Neuronal stem cell (in vitro differentiated cells): ENCODE results near the gene BABAM2.
A peak's percentile ranks its signal among the peaks of the same experiment; 100 is the strongest.

ENCODE experiments used
- DNase-seq: peaks from one replicate; pipeline ENCODE4 v3.0.0-alpha.2; 2013; ENCODE audit warnings: low spot score
- H2AFZ ChIP-seq: one replicate; pipeline ENCODE4 v1.6.1; 2013; ENCODE audit warnings: mild to moderate bottlenecking, low read length, inconsistent platforms
- H2AK5ac ChIP-seq: 2 replicates; pipeline ENCODE4 v1.6.1; 2013; ENCODE audit warnings: low read depth, mild to moderate bottlenecking, inconsistent platforms, low read length, moderate library complexity, mixed read lengths
- H2BK120ac ChIP-seq: 2 replicates; pipeline ENCODE4 v1.6.1; 2013; ENCODE audit warnings: low read depth, mild to moderate bottlenecking, inconsistent platforms, low read length, moderate library complexity, mixed read lengths
- H2BK12ac ChIP-seq: one replicate; pipeline ENCODE4 v1.6.1; 2013; ENCODE audit warnings: low read length, inconsistent platforms
- H2BK15ac ChIP-seq: 2 replicates; pipeline ENCODE4 v1.6.1; 2013; ENCODE audit warnings: mild to moderate bottlenecking, low read length, inconsistent platforms, mixed read lengths
- H2BK5ac ChIP-seq: one replicate; pipeline ENCODE4 v1.6.1; 2013; ENCODE audit warnings: inconsistent platforms, mild to moderate bottlenecking, low read length, moderate library complexity
- H3K14ac ChIP-seq: one replicate; pipeline ENCODE4 v1.6.1; 2013; ENCODE audit warnings: low read length, inconsistent platforms
- H3K18ac ChIP-seq: 2 replicates; pipeline ENCODE4 v1.6.1; 2013; ENCODE audit warnings: low read length, inconsistent platforms
- H3K23ac ChIP-seq: 2 replicates; pipeline ENCODE4 v1.6.1; 2013; ENCODE audit warnings: low read depth, mild to moderate bottlenecking, mixed read lengths, low read length, inconsistent platforms; ENCODE audit not compliant: poor library complexity
- H3K27ac ChIP-seq: replicated peaks from 3 replicates; pipeline ENCODE4 v1.5.1; 2013; ENCODE audit warnings: low read length, inconsistent platforms
- H3K27me3 ChIP-seq, 3 experiments: 2 replicates each; pipeline ENCODE4 v1.6.1; 2013; ENCODE audit warnings: low read length in 3 of 3, mild to moderate bottlenecking in 2 of 3, inconsistent platforms in 1 of 3, low read depth in 1 of 3, mixed read lengths in 1 of 3, moderate library complexity in 1 of 3; ENCODE audit not compliant: control insufficient read depth in 3 of 3, insufficient read depth in 3 of 3
- H3K36me3 ChIP-seq, 2 donors: replicated peaks in 1 of 2; 2 replicates each; pipeline ENCODE4 v1.6.1; 2013; ENCODE audit warnings: low read length in 2 of 2; ENCODE audit not compliant: control insufficient read depth in 2 of 2, insufficient read depth in 2 of 2
- H3K4ac ChIP-seq: 2 replicates; pipeline ENCODE4 v1.6.1; 2013; ENCODE audit warnings: inconsistent platforms, mild to moderate bottlenecking, low read length, moderate library complexity
- H3K4me1 ChIP-seq, 2 donors: 1 replicate in 1 of 2; 2 replicates in 1 of 2; pipeline ENCODE4 v1.6.1; 2013; ENCODE audit warnings: low read length in 2 of 2, low read depth in 1 of 2; ENCODE audit not compliant: control insufficient read depth in 2 of 2, insufficient read depth in 1 of 2
- H3K4me2 ChIP-seq: one replicate; pipeline ENCODE4 v1.6.1; 2013; ENCODE audit warnings: mild to moderate bottlenecking, low read length, inconsistent platforms; ENCODE audit not compliant: insufficient read depth, poor library complexity, severe bottlenecking
- H3K4me3 ChIP-seq, 2 donors: 2 replicates each; pipeline ENCODE4 v1.5.1; 2013; ENCODE audit warnings: low read length in 2 of 2, mild to moderate bottlenecking in 2 of 2, inconsistent platforms in 1 of 2, moderate library complexity in 1 of 2
- H3K79me1 ChIP-seq: one replicate; pipeline ENCODE4 v1.6.1; 2013; ENCODE audit warnings: low read depth, mild to moderate bottlenecking, inconsistent platforms, low read length, moderate library complexity
- H3K9ac ChIP-seq: one replicate; pipeline ENCODE4 v1.6.1; 2013; ENCODE audit warnings: mild to moderate bottlenecking, low read depth, low read length, inconsistent platforms; ENCODE audit not compliant: poor library complexity
- H3K9me3 ChIP-seq, 2 donors: replicated peaks in 1 of 2; 2 replicates each; pipeline versions ENCODE3 to v1.6.1; 2013; ENCODE audit warnings: low read length in 2 of 2, mild to moderate bottlenecking in 2 of 2, inconsistent platforms in 1 of 2, low read depth in 1 of 2, mixed read lengths in 1 of 2, moderate library complexity in 1 of 2; ENCODE audit not compliant: control insufficient read depth in 2 of 2, insufficient read depth in 1 of 2
- H4K8ac ChIP-seq: one replicate; pipeline ENCODE4 v1.6.1; 2013; ENCODE audit warnings: low read depth, mild to moderate bottlenecking, inconsistent platforms, low read length, moderate library complexity
- H4K91ac ChIP-seq: one replicate; pipeline ENCODE4 v1.6.1; 2013; ENCODE audit warnings: low read length, low read depth, mild to moderate bottlenecking, inconsistent platforms; ENCODE audit not compliant: poor library complexity
- WGBS, 2 donors: extraction: QIAGEN DNeasy Blood & Tissue Kit; methylation state at CpG; one replicate each; pipeline ENCODE4 v1.1.7; 2013; ENCODE audit warnings: missing lambda C conversion rate in 2 of 2, mixed read lengths in 1 of 2; ENCODE audit not compliant: insufficient read length in 2 of 2, insufficient replicate concordance in 1 of 2; ENCODE audit errors: extremely low coverage in 2 of 2; 5-methylcytosine and 5-hydroxymethylcytosine counted together

The BABAM2 gene

GRCh38 chr2:28288620-28289019, 398.1 kb downstream of the BABAM2 start:
- Histone ChIP-seq H3K79me1 (no peaks in the 10 kb centered on the region), H2BK12ac (no peak overlapping the region), H2BK15ac (no peak overlapping the region), H2AK5ac (no peak overlapping the region), H4K91ac (no peak overlapping the region), H2BK120ac (no peak overlapping the region), H3K4me2 (no peak overlapping the region), H3K27ac (no peak overlapping the region), H3K14ac (no peak overlapping the region), H3K9me3 (no peaks in the 10 kb centered on the region), H3K18ac (no peak overlapping the region), H3K23ac (no peak overlapping the region), H3K36me3 (no peaks in the 10 kb centered on the region), H2BK5ac (no peak overlapping the region), H3K4me1 (peaks cover 11 to 15% of the 10 kb centered on the region in 2 donors), H2AFZ (no peak overlapping the region), H3K27me3 (no peaks in the 10 kb centered on the region), H3K4ac (no peak overlapping the region), H3K4me3 (no peak overlapping the region), H3K9ac (no peak overlapping the region), H4K8ac (no peak overlapping the region)
- no CpG with 5 or more reads among the region's 5 CpGs for WGBS, 2 donors
- no peak for DNase-seq

GRCh38 chr2:28291811-28292440, 401.4 kb downstream of the BABAM2 start:
- Histone ChIP-seq H2BK12ac (no peak overlapping the region), H3K4me1 (peaks cover 8 to 9% of the 10 kb centered on the region in 2 donors), H2BK15ac (no peak overlapping the region), H2BK5ac (no peak overlapping the region), H3K9me3 (no peaks in the 10 kb centered on the region), H3K27me3 (no peaks in the 10 kb centered on the region), H3K27ac (no peak overlapping the region), H3K4me2 (no peak overlapping the region), H3K36me3 (no peaks in the 10 kb centered on the region), H4K91ac (no peak overlapping the region), H3K9ac (no peak overlapping the region), H4K8ac (no peak overlapping the region), H2BK120ac (no peak overlapping the region), H3K4ac (no peak overlapping the region), H3K14ac (no peak overlapping the region), H2AK5ac (no peak overlapping the region), H3K23ac (no peak overlapping the region), H2AFZ (no peak overlapping the region), H3K79me1 (no peaks in the 10 kb centered on the region), H3K18ac (no peak overlapping the region), H3K4me3 (no peak overlapping the region)
- no CpG with 5 or more reads among the region's 9 CpGs for WGBS, 2 donors
- DNase-seq, result no peak

- Histone ChIP-seq H2BK12ac (no peak overlapping the region), H3K4me3 (no peak overlapping the region), H3K36me3 (no peaks in the 10 kb centered on the region), H2BK5ac (no peak overlapping the region), H3K14ac (no peak overlapping the region), H3K9ac (no peak overlapping the region), H2BK120ac (no peak overlapping the region), H4K8ac (no peak overlapping the region), H2AFZ (no peak overlapping the region), H3K79me1 (no peaks in the 10 kb centered on the region), H3K27ac (no peak overlapping the region), H2BK15ac (no peak overlapping the region), H4K91ac (no peak overlapping the region), H3K23ac (no peak overlapping the region), H3K27me3 (no peaks in the 10 kb centered on the region), H3K4me2 (no peak overlapping the region), H3K18ac (no peak overlapping the region), H2AK5ac (no peak overlapping the region), H3K9me3 (no peaks in the 10 kb centered on the region), H3K4ac (no peak overlapping the region), H3K4me1 (peaks cover 3 to 9% of the 10 kb centered on the region in 2 donors)
- DNase-seq, result no peak
- WGBS, 2 donors, result no CpG with 5 or more reads among the region's 2 CpGs
Measured at GRCh38 chr2:28292491-28292890, 402.0 kb downstream of the BABAM2 start.

GRCh38 chr2:28293416-28293815, 402.9 kb downstream of the BABAM2 start:
- Histone ChIP-seq H2BK120ac (no peak overlapping the region), H3K27me3 (no peaks in the 10 kb centered on the region), H3K36me3 (peaks cover 0 to 2% of the 10 kb centered on the region in 2 donors), H2BK15ac (no peak overlapping the region), H3K14ac (no peak overlapping the region), H2AK5ac (no peak overlapping the region), H4K91ac (no peak overlapping the region), H2BK5ac (no peak overlapping the region), H3K4me3 (peak overlapping the region in 1 of 2 donors; percentile 20), H3K4me1 (peaks cover 0 to 6% of the 10 kb centered on the region in 2 donors), H2AFZ (no peak overlapping the region), H3K79me1 (no peaks in the 10 kb centered on the region), H3K9me3 (no peaks in the 10 kb centered on the region), H4K8ac (no peak overlapping the region), H3K4ac (no peak overlapping the region), H2BK12ac (no peak overlapping the region), H3K9ac (no peak overlapping the region), H3K23ac (no peak overlapping the region), H3K27ac (no peak overlapping the region), H3K4me2 (no peak overlapping the region), H3K18ac (no peak overlapping the region)
- no CpG with 5 or more reads among the region's 5 CpGs for WGBS, 2 donors
- DNase-seq, result no peak
